Measurements from ENCODE around the gene TWF2. TPM values are rescaled to one million over a fixed set of nuclear protein-coding genes. Genes with fewer than 3 reads are reported as not detected.

Gene TWF2
- total and polyA plus RNA-seq, 2 experiments from 2014 or later, result 42.3 to 53.0 TPM

DNA sequence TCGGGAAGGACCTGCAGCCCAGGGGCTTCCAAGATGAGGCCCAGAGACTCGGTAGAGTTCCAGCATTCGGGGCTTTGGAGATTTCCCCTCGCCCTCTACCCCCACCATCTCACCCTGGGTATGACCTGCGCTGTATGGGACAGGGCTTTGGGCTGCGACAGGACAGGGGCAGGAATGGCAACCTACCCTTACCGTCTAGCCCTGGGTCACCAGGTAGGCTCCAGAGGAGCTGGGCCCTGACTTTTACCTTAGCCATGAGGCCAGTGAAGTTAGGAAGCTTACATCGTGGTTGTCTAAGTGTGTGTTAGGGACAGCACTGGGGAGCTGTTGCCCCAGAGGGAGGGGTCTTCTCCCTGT, 7.3 kb upstream of the TWF2 start:
- no peaks in the 10 kb centered on the region for H3K36me3 ChIP-seq
- peaks cover 3% of the 10 kb centered on the region for H3K27me3 ChIP-seq
- no peak for DNase-seq (ENCODE audit: low read depth in 1 of 2, low spot score in 1 of 2)
- no peaks in the 10 kb centered on the region for H3K9me3 ChIP-seq (ENCODE audit: low read depth)
- TF ChIP-seq, protein P1, sequence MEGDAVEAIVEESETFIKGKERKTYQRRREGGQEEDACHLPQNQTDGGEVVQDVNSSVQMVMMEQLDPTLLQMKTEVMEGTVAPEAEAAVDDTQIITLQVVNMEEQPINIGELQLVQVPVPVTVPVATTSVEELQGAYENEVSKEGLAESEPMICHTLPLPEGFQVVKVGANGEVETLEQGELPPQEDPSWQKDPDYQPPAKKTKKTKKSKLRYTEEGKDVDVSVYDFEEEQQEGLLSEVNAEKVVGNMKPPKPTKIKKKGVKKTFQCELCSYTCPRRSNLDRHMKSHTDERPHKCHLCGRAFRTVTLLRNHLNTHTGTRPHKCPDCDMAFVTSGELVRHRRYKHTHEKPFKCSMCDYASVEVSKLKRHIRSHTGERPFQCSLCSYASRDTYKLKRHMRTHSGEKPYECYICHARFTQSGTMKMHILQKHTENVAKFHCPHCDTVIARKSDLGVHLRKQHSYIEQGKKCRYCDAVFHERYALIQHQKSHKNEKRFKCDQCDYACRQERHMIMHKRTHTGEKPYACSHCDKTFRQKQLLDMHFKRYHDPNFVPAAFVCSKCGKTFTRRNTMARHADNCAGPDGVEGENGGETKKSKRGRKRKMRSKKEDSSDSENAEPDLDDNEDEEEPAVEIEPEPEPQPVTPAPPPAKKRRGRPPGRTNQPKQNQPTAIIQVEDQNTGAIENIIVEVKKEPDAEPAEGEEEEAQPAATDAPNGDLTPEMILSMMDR (IDR thresholded peaks at IDR 0.05; ENCODE audit: low read depth, low read length), result no peak
- H3K4me3 ChIP-seq, result peak overlapping the region; percentile 23
- H3K27ac ChIP-seq, result no peak overlapping the region
- no peaks in the 10 kb centered on the region for H3K4me1 ChIP-seq (ENCODE audit: low read depth)

DNA sequence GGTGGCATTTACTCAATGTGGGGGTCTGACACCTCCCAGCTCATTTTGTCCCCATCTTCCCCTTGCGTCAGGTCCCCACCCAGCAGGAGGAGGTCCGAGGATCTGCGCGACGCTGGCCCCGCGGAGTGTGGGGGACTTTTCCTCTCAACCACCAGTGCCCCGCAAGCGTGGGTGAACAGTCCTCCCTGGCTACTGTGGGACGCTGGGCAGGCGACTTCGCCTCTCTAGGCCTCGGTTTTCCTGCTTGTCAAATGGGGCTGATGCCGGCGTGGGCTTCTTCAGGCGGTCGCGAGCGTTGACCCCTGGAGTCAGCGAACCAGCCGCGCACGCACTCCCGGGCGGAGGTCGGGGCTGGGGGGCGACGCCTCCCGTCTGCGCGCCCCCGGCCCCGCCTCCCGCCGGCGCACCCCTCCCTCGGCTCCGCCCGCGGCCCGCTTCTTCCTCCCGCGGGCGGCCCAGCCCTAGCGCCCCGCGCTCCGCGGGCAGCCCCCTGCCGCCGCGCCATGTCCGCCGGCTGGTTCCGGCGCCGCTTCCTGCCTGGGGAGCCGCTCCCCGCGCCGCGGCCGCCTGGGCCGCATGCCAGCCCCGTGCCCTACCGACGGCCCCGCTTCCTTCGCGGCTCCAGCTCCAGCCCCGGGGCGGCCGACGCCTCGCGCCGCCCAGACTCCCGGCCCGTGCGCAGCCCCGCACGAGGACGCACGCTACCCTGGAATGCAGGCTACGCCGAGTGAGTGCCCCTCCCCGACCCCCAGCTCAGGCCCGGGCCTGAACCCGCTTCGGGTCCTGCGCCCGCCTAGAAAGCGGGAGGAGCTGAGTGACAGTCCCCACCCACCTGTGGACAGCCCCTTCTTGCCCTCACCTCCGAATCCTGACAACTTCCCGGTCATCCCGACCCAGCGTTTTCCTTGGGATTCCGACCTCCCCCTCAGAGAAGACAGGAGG, 6.6 kb upstream of the TWF2 start, which contains the start of gene PPM1M:
PPM1M (plus strand) TSS at position 438 of the 942 bp plus-strand sequence; CDS start at position 504, 66 bp downstream.
- Histone ChIP-seq H3K4me3 (peak within 1 kb of the TSS; percentile 23), H3K36me3 (no peaks in the 10 kb centered on the region), H3K27me3 (peaks cover 3% of the 10 kb centered on the region), H3K27ac (no peak within 1 kb of the TSS), H3K4me1 (ENCODE audit: low read depth) (no peaks in the 10 kb centered on the region), H3K9me3 (ENCODE audit: low read depth) (no peaks in the 10 kb centered on the region)
- TF ChIP-seq, protein P1 (IDR thresholded peaks at IDR 0.05; ENCODE audit: low read depth, low read length), result no peak
- DNase-seq (ENCODE audit: low read depth in 1 of 2, low spot score in 1 of 2), result peak; percentile 58 to 69

DNA sequence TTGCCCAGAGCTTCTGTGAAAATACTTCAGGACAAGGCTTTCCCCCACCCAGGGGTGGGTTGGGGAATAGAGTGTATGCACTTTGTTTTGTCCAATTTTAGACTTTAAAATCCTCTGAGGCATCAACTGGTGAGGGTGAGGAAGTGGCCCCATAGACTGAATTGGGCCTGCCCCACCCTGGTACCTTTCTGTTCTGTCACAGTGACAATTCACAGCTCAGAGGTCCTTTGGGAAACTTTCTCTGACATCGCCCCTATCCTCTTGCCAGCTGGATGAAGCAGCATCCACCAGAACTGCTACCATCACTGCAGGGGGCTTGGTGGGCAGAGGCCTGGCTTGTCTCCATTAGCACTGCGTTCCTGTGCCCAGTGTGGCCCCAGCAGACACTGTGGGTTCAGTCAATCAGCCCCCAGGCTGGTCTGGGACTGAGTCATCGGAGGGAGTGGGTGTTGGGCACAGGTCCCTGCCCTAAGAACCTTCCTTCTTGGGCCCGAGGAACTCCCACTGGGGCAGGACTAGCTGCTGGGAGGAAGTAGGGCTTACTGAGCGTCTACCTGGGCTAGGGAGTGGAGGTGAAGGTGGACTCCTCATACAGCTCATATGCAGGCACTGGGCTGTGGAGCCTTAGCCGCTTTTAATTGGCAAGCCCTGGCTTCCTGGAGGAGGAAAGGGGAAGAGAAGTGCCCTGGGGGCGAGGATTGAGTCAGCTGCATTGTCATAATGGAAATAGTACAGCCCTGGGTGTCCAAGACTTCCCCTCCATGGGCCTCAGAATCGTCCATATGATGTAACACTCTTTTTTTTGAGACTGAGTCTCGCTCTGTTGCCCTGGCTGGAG, 5.1 kb upstream of the TWF2 start:
- DNase-seq (ENCODE audit: low read depth in 1 of 2, low spot score in 1 of 2), result no peak
- H3K27ac ChIP-seq, result no peak overlapping the region

DNA sequence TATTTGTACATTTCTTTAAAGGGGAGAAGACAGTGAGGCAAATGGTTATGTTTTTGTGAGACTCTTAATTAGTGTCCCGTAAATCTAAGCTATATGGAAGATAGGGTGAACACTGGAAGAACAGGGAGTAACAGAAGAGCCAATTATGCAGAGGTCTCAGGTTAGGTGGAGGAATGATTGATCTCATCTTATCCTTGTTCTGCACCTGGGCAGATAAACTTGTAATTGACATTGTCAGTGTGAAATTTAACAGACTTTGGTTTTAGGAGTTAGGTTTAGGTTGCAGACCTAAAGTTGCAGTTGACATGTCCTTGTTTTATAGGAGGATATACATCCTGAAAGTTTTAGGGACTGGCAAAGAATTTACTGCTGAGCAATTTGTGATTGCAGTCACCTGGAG, 3.1 kb upstream of the TWF2 start:
- Histone ChIP-seq H3K4me3 (no peak overlapping the region), H3K27me3 (peaks cover 3% of the 10 kb centered on the region), H3K9me3 (ENCODE audit: low read depth) (no peaks in the 10 kb centered on the region), H3K36me3 (no peaks in the 10 kb centered on the region), H3K27ac (no peak overlapping the region), H3K4me1 (ENCODE audit: low read depth) (peaks cover 5% of the 10 kb centered on the region)
- no peak for DNase-seq (ENCODE audit: low read depth in 1 of 2, low spot score in 1 of 2)
- TF ChIP-seq, protein P1 (IDR thresholded peaks at IDR 0.05; ENCODE audit: low read depth, low read length), result no peak

More for the DNA sequence above, 5.1 kb upstream of the TWF2 start:
- no peaks in the 10 kb centered on the region for H3K36me3 ChIP-seq
- H3K4me3 ChIP-seq, result no peak overlapping the region
- no peaks in the 10 kb centered on the region for H3K9me3 ChIP-seq (ENCODE audit: low read depth)
- TF ChIP-seq, protein P1 (IDR thresholded peaks at IDR 0.05; ENCODE audit: low read depth, low read length), result no peak
- H3K27me3 ChIP-seq, result peaks cover 3% of the 10 kb centered on the region
- no peaks in the 10 kb centered on the region for H3K4me1 ChIP-seq (ENCODE audit: low read depth)

DNA sequence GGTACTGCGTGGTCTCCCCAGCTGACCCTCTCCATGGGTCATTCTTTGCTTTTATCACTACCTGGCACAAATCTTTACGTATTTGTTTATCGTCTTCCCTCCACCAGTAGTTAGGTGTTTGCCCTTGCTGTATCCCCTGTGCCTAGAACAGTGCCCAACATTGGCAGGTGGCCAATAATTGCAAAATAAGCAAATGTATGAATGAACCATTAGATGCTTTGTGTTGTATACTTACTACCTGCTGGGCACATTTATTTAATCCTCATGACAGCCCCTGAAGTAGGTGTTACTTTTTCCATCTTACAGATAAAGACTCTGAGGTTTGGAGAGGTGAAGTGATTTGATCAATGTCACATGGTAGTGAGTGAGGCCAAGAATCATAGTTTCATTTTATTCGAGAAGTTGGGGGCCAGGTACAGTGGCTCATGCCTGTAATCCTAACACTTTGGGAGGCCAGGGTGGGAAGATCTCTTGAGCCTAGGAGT, 2.0 kb upstream of the TWF2 start:
- H3K27ac ChIP-seq, result no peak overlapping the region
- H3K9me3 ChIP-seq (ENCODE audit: low read depth), result no peaks in the 10 kb centered on the region
- H3K36me3 ChIP-seq, result no peaks in the 10 kb centered on the region
- TF ChIP-seq, protein P1 (IDR thresholded peaks at IDR 0.05; ENCODE audit: low read depth, low read length), result no peak
- H3K4me1 ChIP-seq (ENCODE audit: low read depth), result peaks cover 14% of the 10 kb centered on the region
- no peak for DNase-seq (ENCODE audit: low read depth in 1 of 2, low spot score in 1 of 2)
- H3K27me3 ChIP-seq, result peaks cover 3% of the 10 kb centered on the region
- H3K4me3 ChIP-seq, result no peak overlapping the region

Measured in cardiac muscle cell (in vitro differentiated cells and primary cell).